NCI-H2107 treated with DMSO at 0.1 percent for 48 hours (cell line): Measurements from ENCODE around the gene KPRP.

Experiments used
- DNase-seq: peaks from one replicate; lab custom pipeline; 2025; ENCODE audit not compliant: unreplicated experiment; lab: John Stamatoyannopoulos, UW

The KPRP gene

GRCh38 chr1:152770411-152770810, 12.6 kb downstream of the KPRP start:
- no peak for DNase-seq

GRCh38 chr1:152774875-152775274, 17.1 kb downstream of the KPRP start, which contains the start of gene LCE1F:
Gene LCE1F, plus strand, starts transcription at chr1:152775140. Its CDS starts 1,232 bp downstream, at chr1:152776372.
- no peak for DNase-seq

GRCh38 chr1:152776361-152776760, 18.5 kb downstream of the KPRP start:
- no peak for DNase-seq

- no peak for DNase-seq
Measured at GRCh38 chr1:152777510-152778137, 19.8 kb downstream of the KPRP start.

GRCh38 chr1:152783095-152783494, 25.3 kb downstream of the KPRP start:
- DNase-seq = no peak

GRCh38 chr1:152786077-152786476, 28.3 kb downstream of the KPRP start, which contains the start of gene LCE1E:
Gene LCE1E, plus strand, starts transcription at chr1:152786257. Its CDS starts 1,043 bp downstream, at chr1:152787300.
- no peak for DNase-seq

- DNase-seq = no peak
Measured at GRCh38 chr1:152795686-152796085, 37.9 kb downstream of the KPRP start.

- DNase-seq = no peak
Measured at GRCh38 chr1:152796421-152796820, 38.6 kb downstream of the KPRP start, which contains the start of gene LCE1D. Gene LCE1D, plus strand, starts transcription at chr1:152796721. Its CDS starts 1,074 bp downstream, at chr1:152797795.

GRCh38 chr1:152801333-152801732, 43.5 kb downstream of the KPRP start:
- no peak for DNase-seq

- DNase-seq = no peak
Measured at GRCh38 chr1:152806576-152806975, 48.8 kb downstream of the KPRP start, which contains the start of gene LCE1C. Gene LCE1C, minus strand, starts transcription at chr1:152806651. Its CDS starts 1,173 bp downstream, at chr1:152805478.

- DNase-seq = no peak
Measured at GRCh38 chr1:152811050-152811449, 53.2 kb downstream of the KPRP start.
